ENCODE results near the gene B3GALT4. TPM values are rescaled to one million over a fixed set of nuclear protein-coding genes. Genes with fewer than 3 reads are reported as not detected.

B3GALT4 gene
- total and polyA plus RNA-seq, 2 of the 13 experiments (the other 11 are each of a cell fraction or from before 2014, with no cell fraction given) = 0.04 to 0.27 TPM

DNA sequence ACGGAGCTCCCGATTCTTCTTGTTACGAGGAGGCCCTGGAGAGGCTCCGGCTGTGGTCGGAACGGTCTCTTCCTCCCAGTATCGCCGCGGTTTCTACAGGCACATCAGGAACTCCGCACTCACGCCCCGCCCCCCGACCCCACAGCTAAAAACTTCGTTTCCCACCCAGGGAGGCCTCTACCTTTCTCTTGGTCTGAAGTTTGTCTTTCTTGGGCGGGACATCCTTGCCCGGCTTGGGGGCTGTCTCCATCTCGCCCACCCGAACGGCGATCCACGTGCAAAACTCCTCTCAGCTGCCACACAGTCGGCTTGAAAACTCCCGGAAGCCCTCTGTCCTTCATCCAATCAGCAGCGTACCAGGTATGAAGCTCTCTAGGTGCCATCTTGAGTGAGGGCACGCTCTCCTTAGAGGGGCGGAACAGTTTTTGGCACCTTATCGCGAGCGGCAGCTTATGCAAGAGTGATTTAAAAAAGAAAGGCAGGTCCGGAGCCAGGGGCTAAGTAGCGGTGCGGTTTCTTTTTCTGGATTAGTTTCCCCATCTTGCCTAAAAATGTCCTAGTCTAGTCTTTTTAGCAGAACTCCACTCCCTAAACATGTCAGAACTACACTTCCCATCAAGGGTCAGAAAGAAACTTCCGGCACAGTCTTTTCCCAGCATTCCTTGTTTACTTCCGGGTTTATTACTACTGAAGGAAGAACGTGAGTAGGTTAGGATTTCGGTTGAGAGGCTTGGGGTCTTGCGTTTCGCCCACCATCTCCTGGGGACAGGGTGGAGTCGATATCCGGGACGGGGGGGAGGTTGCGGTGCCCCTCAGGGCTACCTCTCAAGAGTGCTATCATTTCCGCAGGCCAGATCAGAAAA, 12.2 kb downstream of the B3GALT4 start, which contains the start of the genes PFDN6 and WDR46 (continued):
- TF ChIP-seq ZNF609 (CRISPR knock-in tag; IDR thresholded peaks at IDR 0.05; ENCODE audit: borderline replicate concordance) (no peak), SPEN (CRISPR knock-in tag; IDR thresholded peaks at IDR 0.05; ENCODE audit: low read depth) (peak; percentile 65), ZNF768 (CRISPR knock-in tag; IDR thresholded peaks at IDR 0.05) (0 out of 2 replicates have a peak, but pooled peaks have one; percentile 36), SNAI1 (CRISPR knock-in tag; IDR thresholded peaks at IDR 0.05; ENCODE audit: borderline replicate concordance) (no peak), ZNF562 (CRISPR knock-in tag; IDR thresholded peaks at IDR 0.05; ENCODE audit: borderline replicate concordance) (no peak), ZNF256 (CRISPR knock-in tag; conservative IDR thresholded peaks at IDR 0.05) (no peak), RXRB (CRISPR knock-in tag; IDR thresholded peaks at IDR 0.05; ENCODE audit: borderline replicate concordance) (peak; percentile 32), ZFAT (CRISPR knock-in tag; conservative IDR thresholded peaks at IDR 0.05) (no peak), LCORL (IDR thresholded peaks at IDR 0.05) (peak; percentile 79), LCORL (CRISPR knock-in tag; IDR thresholded peaks at IDR 0.05) (no peak; the same call in none of the 2 replicates), MATR3 (CRISPR knock-in tag; IDR thresholded peaks at IDR 0.05) (no peak), FOXC1 (CRISPR knock-in tag; IDR thresholded peaks at IDR 0.05; ENCODE audit: borderline replicate concordance) (peak; percentile 21; the same call in 1 of the 2 replicates), GTF3A (CRISPR knock-in tag; conservative IDR thresholded peaks at IDR 0.05) (peak; percentile 60; the same call in 1 of the 2 replicates), SMAD1 (CRISPR knock-in tag; IDR thresholded peaks at IDR 0.05; ENCODE audit: borderline replicate concordance, low read depth) (no peak), AKAP8 (CRISPR knock-in tag; IDR thresholded peaks at IDR 0.05) (no peak), ZNF446 (CRISPR knock-in tag; IDR thresholded peaks at IDR 0.05) (0 out of 2 replicates have a peak, but pooled peaks have one; percentile 22), CREBL2 (CRISPR knock-in tag; IDR thresholded peaks at IDR 0.05; ENCODE audit: borderline replicate concordance) (peak; percentile 5; the same call in 1 of the 2 replicates), ZNF207 (IDR thresholded peaks at IDR 0.05; ENCODE audit: borderline replicate concordance) (no peak), REXO4 (CRISPR knock-in tag; IDR thresholded peaks at IDR 0.05; ENCODE audit: borderline replicate concordance) (no peak), ELF4 (CRISPR knock-in tag; IDR thresholded peaks at IDR 0.05; ENCODE audit: borderline replicate concordance) (peak; percentile 92), PHF5A (CRISPR knock-in tag; IDR thresholded peaks at IDR 0.05; ENCODE audit: low read depth, unreplicated experiment) (peak; percentile 20), ZNF576 (CRISPR knock-in tag; IDR thresholded peaks at IDR 0.05) (no peak), ZNF180 (CRISPR knock-in tag; IDR thresholded peaks at IDR 0.05; ENCODE audit: borderline replicate concordance, low read depth) (no peak), SP2 (CRISPR knock-in tag; IDR thresholded peaks at IDR 0.05) (peak; percentile 74), CBFB (CRISPR knock-in tag; IDR thresholded peaks at IDR 0.05) (no peak)
- TF ChIP-seq, protein P1, sequence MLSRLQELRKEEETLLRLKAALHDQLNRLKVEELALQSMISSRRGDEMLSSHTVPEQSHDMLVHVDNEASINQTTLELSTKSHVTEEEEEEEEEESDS (CRISPR knock-in tag; IDR thresholded peaks at IDR 0.05; ENCODE audit: borderline replicate concordance) = no peak
